ENCODE results near the gene MYZAP. TPM values are rescaled to one million over a fixed set of nuclear protein-coding genes. Genes with fewer than 3 reads are reported as not detected.

MYZAP gene
- polyA plus RNA-seq, 2 of the 4 experiments (the other 2 are of a cell fraction) = 1.2 to 2.4 TPM

- no peak for TF ChIP-seq FOSL2 (IDR thresholded peaks at IDR 0.05)
- no peak for TF ChIP-seq FOSL2 (CRISPR knock-in tag; IDR thresholded peaks at IDR 0.05)
- no peak for TF ChIP-seq CEBPB (IDR thresholded peaks at IDR 0.05)
- no peak for TF ChIP-seq SREBF2 (IDR thresholded peaks at IDR 0.05)
These were observed 70.5 kb downstream of the MYZAP start (continued) for GRCh38 chr15:57662091-57662744.

GRCh38 chr15:57662802-57663201 lies 71.1 kb downstream of the MYZAP start:
- DNase-seq (ENCODE audit: low read depth in 1 of 2, low spot score in 1 of 2) = no peak
- Histone ChIP-seq H3K4me2 (no peak overlapping the region), H3K9me3 (no peaks in the 10 kb centered on the region), H3K27ac (no peak overlapping the region), H3K4me3 (no peak overlapping the region), H3K4me1 (peaks cover 5% of the 10 kb centered on the region)
- CTCF ChIA-PET = interaction anchor here (0.6 to 7.1 kb wide), 14 partner anchors 9 to 496 kb away, joined by 3 to 62 read pairs (median 4); no protein-coding TSS in a partner anchor
- WGBS (ENCODE audit: missing lambda C conversion rate) = 53% methylated on average over 1 of the region's 1 CpG
- POLR2A ChIA-PET = interaction anchor here (0.6 kb wide), 1 partner anchor 15 kb away, joined by 5 read pairs; no protein-coding TSS in a partner anchor
- FAIRE-seq = no peak
- TF ChIP-seq HDAC2 (IDR thresholded peaks at IDR 0.05) (no peak), FOXS1 (CRISPR knock-in tag; IDR thresholded peaks at IDR 0.05) (no peak), PHF8 (IDR thresholded peaks at IDR 0.05; ENCODE audit: borderline replicate concordance, low read depth) (no peak), RARB (CRISPR knock-in tag; IDR thresholded peaks at IDR 0.05) (no peak), HOXB13 (CRISPR knock-in tag; IDR thresholded peaks at IDR 0.05; ENCODE audit: low read depth) (no peak), HEYL (CRISPR knock-in tag; IDR thresholded peaks at IDR 0.05) (no peak), MAFK (IDR thresholded peaks at IDR 0.05; ENCODE audit: partially characterized antibody) (no peak), CBX2 (IDR thresholded peaks at IDR 0.05; ENCODE audit: borderline replicate concordance, low read depth) (no peak), NR3C1 (IDR thresholded peaks at IDR 0.05) (no peak), HOXB5 (CRISPR knock-in tag; IDR thresholded peaks at IDR 0.05) (no peak), ESRRA (IDR thresholded peaks at IDR 0.05; ENCODE audit: borderline replicate concordance, low read length) (no peak), RCOR1 (IDR thresholded peaks at IDR 0.05; ENCODE audit: low read depth, low read length) (no peak), JUNB (IDR thresholded peaks at IDR 0.05) (no peak)
- TF ChIP-seq, protein P1, sequence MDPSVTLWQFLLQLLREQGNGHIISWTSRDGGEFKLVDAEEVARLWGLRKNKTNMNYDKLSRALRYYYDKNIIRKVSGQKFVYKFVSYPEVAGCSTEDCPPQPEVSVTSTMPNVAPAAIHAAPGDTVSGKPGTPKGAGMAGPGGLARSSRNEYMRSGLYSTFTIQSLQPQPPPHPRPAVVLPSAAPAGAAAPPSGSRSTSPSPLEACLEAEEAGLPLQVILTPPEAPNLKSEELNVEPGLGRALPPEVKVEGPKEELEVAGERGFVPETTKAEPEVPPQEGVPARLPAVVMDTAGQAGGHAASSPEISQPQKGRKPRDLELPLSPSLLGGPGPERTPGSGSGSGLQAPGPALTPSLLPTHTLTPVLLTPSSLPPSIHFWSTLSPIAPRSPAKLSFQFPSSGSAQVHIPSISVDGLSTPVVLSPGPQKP (IDR thresholded peaks at IDR 0.05; ENCODE audit: low read depth, low read length) = no peak
- no peak for ATAC-seq

GRCh38 chr15:57663262-57663661 lies 71.6 kb downstream of the MYZAP start:
- H3K4me1 ChIP-seq = peaks cover 10% of the 10 kb centered on the region
- H3K9me3 ChIP-seq = no peaks in the 10 kb centered on the region
- CTCF ChIA-PET = interaction anchor here (0.6 to 7.1 kb wide), 12 partner anchors 10 to 496 kb away, joined by 3 to 62 read pairs (median 4); no protein-coding TSS in a partner anchor
- POLR2A ChIA-PET = interaction anchor here (0.6 kb wide), 1 partner anchor 16 kb away, joined by 5 read pairs; no protein-coding TSS in a partner anchor
- DNase-seq (ENCODE audit: low read depth in 1 of 2, low spot score in 1 of 2) = no peak
- H3K27ac ChIP-seq = no peak overlapping the region
- no peak for ATAC-seq
- H3K4me3 ChIP-seq = no peak overlapping the region
- TF ChIP-seq SMC3 (IDR thresholded peaks at IDR 0.05) (no peak), HOXA7 (CRISPR knock-in tag; IDR thresholded peaks at IDR 0.05) (no peak), PHF8 (IDR thresholded peaks at IDR 0.05; ENCODE audit: borderline replicate concordance, low read depth) (no peak), RCOR1 (IDR thresholded peaks at IDR 0.05; ENCODE audit: low read depth, low read length) (no peak), HES2 (IDR thresholded peaks at IDR 0.05) (no peak), CBX2 (IDR thresholded peaks at IDR 0.05; ENCODE audit: borderline replicate concordance, low read depth) (no peak), RAD21 (conservative IDR thresholded peaks at IDR 0.05 in 1 of 2, IDR thresholded peaks at IDR 0.05 in 1 of 2) (no peak), NR3C1 (IDR thresholded peaks at IDR 0.05) (no peak), EHMT2 (IDR thresholded peaks at IDR 0.05; ENCODE audit: low read depth) (no peak), RFX5 (IDR thresholded peaks at IDR 0.05) (no peak), NFE2L2 (conservative IDR thresholded peaks at IDR 0.05; ENCODE audit: low read length) (no peak), GATA3 (IDR thresholded peaks at IDR 0.05; ENCODE audit: borderline replicate concordance) (no peak)
- no peak for FAIRE-seq
- no peak overlapping the region for H3K4me2 ChIP-seq
- WGBS (ENCODE audit: missing lambda C conversion rate) = 81% methylated on average over 2 of the region's 2 CpGs
